Liver (tissue), 9 donors: ENCODE data around the gene ZDHHC14. TPM values are rescaled to one million over a fixed set of nuclear protein-coding genes. Genes with fewer than 3 reads are reported as not detected.

Source experiments
- DNase-seq: peaks from one replicate; pipeline ENCODE4 v3.0.0-alpha.2; 2017; ENCODE audit warnings: low spot score
- H3K27ac ChIP-seq, 2 donors: one replicate each; pipeline ENCODE4 v1.7.0; 2013; ENCODE audit warnings: inconsistent platforms in 2 of 2, low read length in 2 of 2, control low read depth in 1 of 2, low read depth in 1 of 2, mild to moderate bottlenecking in 1 of 2
- H3K27me3 ChIP-seq, 4 donors: one replicate each; pipeline versions ENCODE4 v1.6.1 to v1.7.0; 2013; ENCODE audit warnings: low read length in 3 of 4, inconsistent platforms in 1 of 4, mild to moderate bottlenecking in 1 of 4, moderate library complexity in 1 of 4; ENCODE audit not compliant: control insufficient read depth in 4 of 4, insufficient read depth in 4 of 4
- H3K36me3 ChIP-seq, 4 donors: one replicate each; pipeline versions ENCODE4 v1.6.1 to v1.7.0; 2013; ENCODE audit warnings: low read length in 3 of 4, mild to moderate bottlenecking in 3 of 4, low read depth in 1 of 4, moderate library complexity in 1 of 4; ENCODE audit not compliant: control insufficient read depth in 4 of 4, insufficient read depth in 3 of 4
- H3K4me1 ChIP-seq, 4 donors: one replicate each; pipeline versions ENCODE4 v1.6.1 to v1.7.0; 2013; ENCODE audit warnings: low read length in 3 of 4, mild to moderate bottlenecking in 3 of 4, moderate library complexity in 1 of 4; ENCODE audit not compliant: control insufficient read depth in 4 of 4, insufficient read depth in 4 of 4
- H3K4me3 ChIP-seq, 3 donors: one replicate each; pipeline versions ENCODE4 v1.6.1 to v1.7.0; 2013; ENCODE audit warnings: low read length in 3 of 3, control low read depth in 1 of 3, low read depth in 1 of 3, mild to moderate bottlenecking in 1 of 3
- H3K9ac ChIP-seq, 2 donors: one replicate each; pipeline ENCODE4 v1.7.0; 2013; ENCODE audit warnings: low read length in 2 of 2, mild to moderate bottlenecking in 2 of 2, moderate library complexity in 2 of 2, control low read depth in 1 of 2, low read depth in 1 of 2
- H3K9me3 ChIP-seq, 4 donors: one replicate each; pipeline versions ENCODE4 v1.6.1 to v1.7.0; 2013; ENCODE audit warnings: low read length in 3 of 4; ENCODE audit not compliant: control insufficient read depth in 4 of 4
- EGR1 ChIP-seq, 2 donors: IDR thresholded peaks; 2 replicates each; pipeline ENCODE4 v1.6.1; 2016 to 2018; ENCODE audit warnings: antibody characterized with exemption in 2 of 2, low read depth in 2 of 2
- FOXA2 ChIP-seq: IDR thresholded peaks from 2 replicates; pipeline ENCODE4 v1.6.1; 2016; ENCODE audit warnings: antibody characterized with exemption
- GABPA ChIP-seq, 2 donors: IDR thresholded peaks in 1 of 2; conservative IDR thresholded peaks in 1 of 2; 2 replicates each; pipeline ENCODE4 v1.6.1; 2016; ENCODE audit warnings: antibody characterized with exemption in 2 of 2, mild to moderate bottlenecking in 1 of 2, moderate library complexity in 1 of 2
- HNF4A ChIP-seq, 2 donors: conservative IDR thresholded peaks; 2 replicates each; pipeline ENCODE4 v1.6.1; 2016; ENCODE audit warnings: antibody characterized with exemption in 2 of 2, mild to moderate bottlenecking in 2 of 2
- HNF4G ChIP-seq: IDR thresholded peaks from 2 replicates; pipeline ENCODE4 v1.6.1; 2016; ENCODE audit warnings: antibody characterized with exemption
- JUND ChIP-seq, 2 donors: IDR thresholded peaks; 2 replicates each; pipeline ENCODE4 v1.6.1; 2016; ENCODE audit warnings: antibody characterized with exemption in 2 of 2
- NR2F2 ChIP-seq: IDR thresholded peaks from 2 replicates; pipeline ENCODE4 v1.6.1; 2016; ENCODE audit warnings: antibody characterized with exemption
- RAD21 ChIP-seq, 2 donors: IDR thresholded peaks; 2 replicates each; pipeline ENCODE4 v1.6.1; 2016; ENCODE audit warnings: antibody characterized with exemption in 2 of 2, mild to moderate bottlenecking in 2 of 2
- RXRA ChIP-seq, 2 donors: IDR thresholded peaks; 2 replicates each; pipeline ENCODE4 v1.6.1; 2017 to 2018; ENCODE audit warnings: antibody characterized with exemption in 2 of 2, mild to moderate bottlenecking in 1 of 2
- SP1 ChIP-seq: IDR thresholded peaks from 2 replicates; pipeline ENCODE4 v1.6.1; 2018; ENCODE audit warnings: antibody characterized with exemption, mild to moderate bottlenecking
- TAF1 ChIP-seq: conservative IDR thresholded peaks from 2 replicates; pipeline ENCODE4 v1.6.1; 2016; ENCODE audit warnings: antibody characterized with exemption, mild to moderate bottlenecking
- YY1 ChIP-seq: IDR thresholded peaks from 2 replicates; pipeline ENCODE4 v1.6.1; 2016; ENCODE audit warnings: antibody characterized with exemption, mild to moderate bottlenecking
- WGBS: extraction: QIAGEN DNeasy Blood & Tissue Kit; methylation state at CpG from one replicate; pipeline ENCODE4 v1.1.7; 2013; 5-methylcytosine and 5-hydroxymethylcytosine counted together
- polyA plus RNA-seq, 2 donors: library from polyadenylated mRNA; stranded (reverse) in 1 of 2; unstranded in 1 of 2; fragments of 200-250 nt in 1 of 2; fragments of >200 nt in 1 of 2; fragmentation: Nextera tagmentation in 1 of 2; extraction: Ambion mirVana in 1 of 2; gene quantifications; one replicate each; pipeline versions ENCODE4 v1.2.1 to v1.2.3, GENCODE V29; 2013 to 2015
- total RNA-seq, 2 donors: library from RNA; depleted of rRNA; stranded (reverse); fragments of >200 nt; gene quantifications; one replicate each; pipeline ENCODE4 v1.2.3, GENCODE V29; 2014
- TF ChIP-seq, protein P1 (sequence below): fragments of 150-350 bp; IDR thresholded peaks from 2 replicates; pipeline ENCODE4 v1.5.1; 2017; ENCODE audit warnings: improper control_type of control experiment, low read depth, low read length; ENCODE audit not compliant: missing input control
- TF ChIP-seq, protein P2 (sequence below): IDR thresholded peaks from 2 replicates; pipeline ENCODE4 v1.6.1; 2016; ENCODE audit warnings: antibody characterized with exemption
- TF ChIP-seq, protein P3 (sequence below): IDR thresholded peaks from 2 replicates; pipeline ENCODE4 v1.6.1; 2016; ENCODE audit warnings: antibody characterized with exemption, mild to moderate bottlenecking
- TF ChIP-seq, protein P4 (sequence below): IDR thresholded peaks from 2 replicates; pipeline ENCODE4 v1.6.1; 2016; ENCODE audit warnings: antibody characterized with exemption
- TF ChIP-seq, protein P5 (sequence below): IDR thresholded peaks from 2 replicates; pipeline ENCODE4 v1.6.1; 2016; ENCODE audit warnings: antibody characterized with exemption
- donor health status: healthy.
- donor health status: healthy.
- donor health status: healthy.
- donor health status: healthy.
- donor health status: healthy.

The ZDHHC14 gene
- total and polyA plus RNA-seq, 4 donors: 4.4 to 11.7 (median 8.4) TPM

DNA sequence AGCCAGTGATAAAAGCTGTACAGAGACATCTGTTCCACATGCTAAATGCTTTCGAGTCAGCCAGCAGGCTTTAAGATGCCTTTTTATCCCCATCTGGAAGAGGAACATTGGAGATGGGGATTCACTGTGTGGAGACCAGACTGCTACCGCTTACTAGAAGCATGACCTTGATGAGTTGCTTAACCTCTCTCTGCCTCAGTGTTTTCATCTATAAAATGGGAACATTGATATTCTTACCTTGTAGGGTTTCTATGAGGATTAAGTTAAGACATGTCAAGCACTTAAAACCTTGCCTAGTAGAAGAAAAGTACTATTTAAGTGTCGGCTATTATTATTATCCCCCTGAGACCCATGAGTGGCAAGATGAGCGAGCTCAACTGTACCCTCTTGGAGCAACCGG is 276.8 kb downstream of the ZDHHC14 start:
- no peak for DNase-seq
- H3K4me1 ChIP-seq: no peaks in the 10 kb centered on the region
- no peaks in the 10 kb centered on the region for H3K27me3 ChIP-seq
- 95% methylated on average over 5 of the region's 5 CpGs for WGBS
- TF ChIP-seq, protein P1, sequence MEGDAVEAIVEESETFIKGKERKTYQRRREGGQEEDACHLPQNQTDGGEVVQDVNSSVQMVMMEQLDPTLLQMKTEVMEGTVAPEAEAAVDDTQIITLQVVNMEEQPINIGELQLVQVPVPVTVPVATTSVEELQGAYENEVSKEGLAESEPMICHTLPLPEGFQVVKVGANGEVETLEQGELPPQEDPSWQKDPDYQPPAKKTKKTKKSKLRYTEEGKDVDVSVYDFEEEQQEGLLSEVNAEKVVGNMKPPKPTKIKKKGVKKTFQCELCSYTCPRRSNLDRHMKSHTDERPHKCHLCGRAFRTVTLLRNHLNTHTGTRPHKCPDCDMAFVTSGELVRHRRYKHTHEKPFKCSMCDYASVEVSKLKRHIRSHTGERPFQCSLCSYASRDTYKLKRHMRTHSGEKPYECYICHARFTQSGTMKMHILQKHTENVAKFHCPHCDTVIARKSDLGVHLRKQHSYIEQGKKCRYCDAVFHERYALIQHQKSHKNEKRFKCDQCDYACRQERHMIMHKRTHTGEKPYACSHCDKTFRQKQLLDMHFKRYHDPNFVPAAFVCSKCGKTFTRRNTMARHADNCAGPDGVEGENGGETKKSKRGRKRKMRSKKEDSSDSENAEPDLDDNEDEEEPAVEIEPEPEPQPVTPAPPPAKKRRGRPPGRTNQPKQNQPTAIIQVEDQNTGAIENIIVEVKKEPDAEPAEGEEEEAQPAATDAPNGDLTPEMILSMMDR: no peak
- TF ChIP-seq EGR1 (IDR thresholded peaks at IDR 0.05; ENCODE audit: low read depth in 2 of 2): no peak
- TF ChIP-seq, protein P2, sequence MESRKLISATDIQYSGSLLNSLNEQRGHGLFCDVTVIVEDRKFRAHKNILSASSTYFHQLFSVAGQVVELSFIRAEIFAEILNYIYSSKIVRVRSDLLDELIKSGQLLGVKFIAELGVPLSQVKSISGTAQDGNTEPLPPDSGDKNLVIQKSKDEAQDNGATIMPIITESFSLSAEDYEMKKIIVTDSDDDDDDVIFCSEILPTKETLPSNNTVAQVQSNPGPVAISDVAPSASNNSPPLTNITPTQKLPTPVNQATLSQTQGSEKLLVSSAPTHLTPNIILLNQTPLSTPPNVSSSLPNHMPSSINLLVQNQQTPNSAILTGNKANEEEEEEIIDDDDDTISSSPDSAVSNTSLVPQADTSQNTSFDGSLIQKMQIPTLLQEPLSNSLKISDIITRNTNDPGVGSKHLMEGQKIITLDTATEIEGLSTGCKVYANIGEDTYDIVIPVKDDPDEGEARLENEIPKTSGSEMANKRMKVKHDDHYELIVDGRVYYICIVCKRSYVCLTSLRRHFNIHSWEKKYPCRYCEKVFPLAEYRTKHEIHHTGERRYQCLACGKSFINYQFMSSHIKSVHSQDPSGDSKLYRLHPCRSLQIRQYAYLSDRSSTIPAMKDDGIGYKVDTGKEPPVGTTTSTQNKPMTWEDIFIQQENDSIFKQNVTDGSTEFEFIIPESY: no peak
- TF ChIP-seq SP1: no peak
- TF ChIP-seq YY1: no peak
- TF ChIP-seq, protein P3, sequence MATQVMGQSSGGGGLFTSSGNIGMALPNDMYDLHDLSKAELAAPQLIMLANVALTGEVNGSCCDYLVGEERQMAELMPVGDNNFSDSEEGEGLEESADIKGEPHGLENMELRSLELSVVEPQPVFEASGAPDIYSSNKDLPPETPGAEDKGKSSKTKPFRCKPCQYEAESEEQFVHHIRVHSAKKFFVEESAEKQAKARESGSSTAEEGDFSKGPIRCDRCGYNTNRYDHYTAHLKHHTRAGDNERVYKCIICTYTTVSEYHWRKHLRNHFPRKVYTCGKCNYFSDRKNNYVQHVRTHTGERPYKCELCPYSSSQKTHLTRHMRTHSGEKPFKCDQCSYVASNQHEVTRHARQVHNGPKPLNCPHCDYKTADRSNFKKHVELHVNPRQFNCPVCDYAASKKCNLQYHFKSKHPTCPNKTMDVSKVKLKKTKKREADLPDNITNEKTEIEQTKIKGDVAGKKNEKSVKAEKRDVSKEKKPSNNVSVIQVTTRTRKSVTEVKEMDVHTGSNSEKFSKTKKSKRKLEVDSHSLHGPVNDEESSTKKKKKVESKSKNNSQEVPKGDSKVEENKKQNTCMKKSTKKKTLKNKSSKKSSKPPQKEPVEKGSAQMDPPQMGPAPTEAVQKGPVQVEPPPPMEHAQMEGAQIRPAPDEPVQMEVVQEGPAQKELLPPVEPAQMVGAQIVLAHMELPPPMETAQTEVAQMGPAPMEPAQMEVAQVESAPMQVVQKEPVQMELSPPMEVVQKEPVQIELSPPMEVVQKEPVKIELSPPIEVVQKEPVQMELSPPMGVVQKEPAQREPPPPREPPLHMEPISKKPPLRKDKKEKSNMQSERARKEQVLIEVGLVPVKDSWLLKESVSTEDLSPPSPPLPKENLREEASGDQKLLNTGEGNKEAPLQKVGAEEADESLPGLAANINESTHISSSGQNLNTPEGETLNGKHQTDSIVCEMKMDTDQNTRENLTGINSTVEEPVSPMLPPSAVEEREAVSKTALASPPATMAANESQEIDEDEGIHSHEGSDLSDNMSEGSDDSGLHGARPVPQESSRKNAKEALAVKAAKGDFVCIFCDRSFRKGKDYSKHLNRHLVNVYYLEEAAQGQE: no peak
- TF ChIP-seq FOXA2: no peak
- TF ChIP-seq, protein P4, sequence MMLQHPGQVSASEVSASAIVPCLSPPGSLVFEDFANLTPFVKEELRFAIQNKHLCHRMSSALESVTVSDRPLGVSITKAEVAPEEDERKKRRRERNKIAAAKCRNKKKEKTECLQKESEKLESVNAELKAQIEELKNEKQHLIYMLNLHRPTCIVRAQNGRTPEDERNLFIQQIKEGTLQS: no peak
- TF ChIP-seq HNF4A (conservative IDR thresholded peaks at IDR 0.05): no peak
- no peak for TF ChIP-seq RAD21 (IDR thresholded peaks at IDR 0.05)
- no peak for TF ChIP-seq GABPA (IDR thresholded peaks at IDR 0.05 in 1 of 2, conservative IDR thresholded peaks at IDR 0.05 in 1 of 2)
- TF ChIP-seq RXRA (IDR thresholded peaks at IDR 0.05): no peak
- TF ChIP-seq, protein P5, sequence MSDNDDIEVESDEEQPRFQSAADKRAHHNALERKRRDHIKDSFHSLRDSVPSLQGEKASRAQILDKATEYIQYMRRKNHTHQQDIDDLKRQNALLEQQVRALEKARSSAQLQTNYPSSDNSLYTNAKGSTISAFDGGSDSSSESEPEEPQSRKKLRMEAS: no peak
- TF ChIP-seq HNF4G: no peak
- no peak for TF ChIP-seq NR2F2
- TF ChIP-seq JUND (IDR thresholded peaks at IDR 0.05): no peak
- no peak for TF ChIP-seq TAF1
- H3K9me3 ChIP-seq: no peaks in the 10 kb centered on the region
- no peak overlapping the region for H3K27ac ChIP-seq
- peaks cover 0 to 34% (median 12%) of the 10 kb centered on the region in 4 donors for H3K36me3 ChIP-seq
- no peak overlapping the region for H3K9ac ChIP-seq
- H3K4me3 ChIP-seq: no peak overlapping the region
